ENCODE measurements around the gene SLC39A2. TPM values are rescaled to one million over a fixed set of nuclear protein-coding genes. Genes with fewer than 3 reads are reported as not detected.

Gene SLC39A2
- total and polyA plus RNA-seq, 4 donors = 0.05 to 0.08 TPM; not detected in 2

GRCh38 chr14:20998139-20998538 is 954 bp upstream of the SLC39A2 start:
- H3K27me3 ChIP-seq (ENCODE audit: control insufficient read depth in 4 of 4, insufficient read depth in 4 of 4, low read length in 3 of 4) = no peaks in the 10 kb centered on the region
- TF ChIP-seq MAX (IDR thresholded peaks at IDR 0.05) (no peak), GABPA (IDR thresholded peaks at IDR 0.05 in 1 of 2, conservative IDR thresholded peaks at IDR 0.05 in 1 of 2) (no peak)
- peaks cover 14 to 43% (median 36%) of the 10 kb centered on the region in 4 donors for H3K36me3 ChIP-seq (ENCODE audit: control insufficient read depth in 4 of 4, insufficient read depth in 3 of 4, low read depth in 1 of 4, low read length in 3 of 4)
- H3K9me3 ChIP-seq (ENCODE audit: control insufficient read depth in 4 of 4, low read length in 3 of 4) = no peaks in the 10 kb centered on the region
- no peak for DNase-seq (ENCODE audit: low spot score)
- H3K4me1 ChIP-seq (ENCODE audit: control insufficient read depth in 4 of 4, insufficient read depth in 4 of 4, low read length in 3 of 4) = no peaks in the 10 kb centered on the region
- H3K4me3 ChIP-seq (ENCODE audit: low read depth in 1 of 3, low read length in 3 of 3) = no peak overlapping the region
- 83% methylated on average over 3 of the region's 3 CpGs for WGBS
- H3K9ac ChIP-seq (ENCODE audit: low read depth in 1 of 2, low read length in 2 of 2) = no peak overlapping the region
- no peak overlapping the region for H3K27ac ChIP-seq (ENCODE audit: low read depth in 1 of 2, low read length in 2 of 2)

- Histone ChIP-seq H3K27ac (ENCODE audit: low read depth in 1 of 2, low read length in 2 of 2) (no peak overlapping the region), H3K4me1 (ENCODE audit: control insufficient read depth in 4 of 4, insufficient read depth in 4 of 4, low read length in 3 of 4) (no peaks in the 10 kb centered on the region), H3K9me3 (ENCODE audit: control insufficient read depth in 4 of 4, low read length in 3 of 4) (no peaks in the 10 kb centered on the region), H3K4me3 (ENCODE audit: low read depth in 1 of 3, low read length in 3 of 3) (no peak overlapping the region), H3K9ac (ENCODE audit: low read depth in 1 of 2, low read length in 2 of 2) (no peak overlapping the region), H3K27me3 (ENCODE audit: control insufficient read depth in 4 of 4, insufficient read depth in 4 of 4, low read length in 3 of 4) (no peaks in the 10 kb centered on the region), H3K36me3 (ENCODE audit: control insufficient read depth in 4 of 4, insufficient read depth in 3 of 4, low read depth in 1 of 4, low read length in 3 of 4) (peaks cover 12 to 32% (median 25%) of the 10 kb centered on the region in 4 donors)
- TF ChIP-seq HNF4G (IDR thresholded peaks at IDR 0.05) = no peak
- TF ChIP-seq YY1 (IDR thresholded peaks at IDR 0.05) = no peak
- no peak for TF ChIP-seq RAD21 (IDR thresholded peaks at IDR 0.05)
- no peak for TF ChIP-seq EGR1 (IDR thresholded peaks at IDR 0.05; ENCODE audit: low read depth in 2 of 2)
- TF ChIP-seq TAF1 (conservative IDR thresholded peaks at IDR 0.05) = no peak
- TF ChIP-seq FOXA1 (IDR thresholded peaks at IDR 0.05) = no peak
- TF ChIP-seq ZBTB33 (IDR thresholded peaks at IDR 0.05) = no peak
- TF ChIP-seq MAX (IDR thresholded peaks at IDR 0.05) = no peak
- TF ChIP-seq RXRA (IDR thresholded peaks at IDR 0.05) = no peak
- no peak for TF ChIP-seq SP1 (IDR thresholded peaks at IDR 0.05)
- no peak for TF ChIP-seq NR2F2 (IDR thresholded peaks at IDR 0.05)
- TF ChIP-seq GABPA (IDR thresholded peaks at IDR 0.05 in 1 of 2, conservative IDR thresholded peaks at IDR 0.05 in 1 of 2) = no peak
- no peak for TF ChIP-seq ATF3 (IDR thresholded peaks at IDR 0.05)
- no peak for TF ChIP-seq HNF4A (conservative IDR thresholded peaks at IDR 0.05)
- TF ChIP-seq JUND (IDR thresholded peaks at IDR 0.05) = no peak
- no peak for TF ChIP-seq REST (IDR thresholded peaks at IDR 0.05)
- no peak for TF ChIP-seq FOXA2 (IDR thresholded peaks at IDR 0.05)
- DNase-seq (ENCODE audit: low spot score) = no peak
- 75% methylated on average over 4 of the region's 4 CpGs for WGBS
Measured at GRCh38 chr14:20999591-20999990, 498 bp downstream of the SLC39A2 start.

Measured in liver (tissue), 9 donors.